AG09319 (cell line): ENCODE measurements around the gene KNDC1.

Source experiments
- DNase-seq: peaks from one replicate; pipeline ENCODE4 v3.0.0-alpha.2; 2010; ENCODE audit warnings: low read depth; ENCODE audit errors: extremely low read depth
- CTCF ChIP-seq: IDR thresholded peaks from 2 replicates; pipeline ENCODE4 v1.5.1; 2011; ENCODE audit warnings: low read depth, mild to moderate bottlenecking, inconsistent platforms, low read length, moderate library complexity

The KNDC1 gene

GRCh38 chr10:133185421-133185820, 25.4 kb downstream of the KNDC1 start:
- no peak for DNase-seq
- no peak for TF ChIP-seq CTCF

DNA sequence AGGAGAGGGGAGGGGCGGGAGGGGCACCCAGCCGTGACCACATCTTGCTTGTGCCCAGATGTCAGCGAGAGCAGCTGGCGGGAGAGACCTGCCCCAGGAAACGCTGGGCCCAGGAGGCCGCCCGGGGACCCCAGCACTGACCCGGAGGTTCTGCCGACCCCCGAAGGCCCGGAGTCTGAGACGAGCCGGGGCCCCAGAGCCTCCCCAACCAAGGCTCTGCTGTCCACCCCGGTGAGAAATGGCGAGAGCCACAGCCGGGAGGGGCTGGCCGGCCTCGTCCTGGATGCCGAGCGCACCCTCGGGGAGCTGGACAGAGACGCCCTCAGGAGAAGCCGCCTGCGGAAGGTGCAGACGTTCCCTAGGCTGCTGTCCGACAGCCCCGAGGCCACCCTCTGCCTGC, 25.9 kb downstream of the KNDC1 start:
- TF ChIP-seq CTCF, result no peak
- no peak for DNase-seq

DNA sequence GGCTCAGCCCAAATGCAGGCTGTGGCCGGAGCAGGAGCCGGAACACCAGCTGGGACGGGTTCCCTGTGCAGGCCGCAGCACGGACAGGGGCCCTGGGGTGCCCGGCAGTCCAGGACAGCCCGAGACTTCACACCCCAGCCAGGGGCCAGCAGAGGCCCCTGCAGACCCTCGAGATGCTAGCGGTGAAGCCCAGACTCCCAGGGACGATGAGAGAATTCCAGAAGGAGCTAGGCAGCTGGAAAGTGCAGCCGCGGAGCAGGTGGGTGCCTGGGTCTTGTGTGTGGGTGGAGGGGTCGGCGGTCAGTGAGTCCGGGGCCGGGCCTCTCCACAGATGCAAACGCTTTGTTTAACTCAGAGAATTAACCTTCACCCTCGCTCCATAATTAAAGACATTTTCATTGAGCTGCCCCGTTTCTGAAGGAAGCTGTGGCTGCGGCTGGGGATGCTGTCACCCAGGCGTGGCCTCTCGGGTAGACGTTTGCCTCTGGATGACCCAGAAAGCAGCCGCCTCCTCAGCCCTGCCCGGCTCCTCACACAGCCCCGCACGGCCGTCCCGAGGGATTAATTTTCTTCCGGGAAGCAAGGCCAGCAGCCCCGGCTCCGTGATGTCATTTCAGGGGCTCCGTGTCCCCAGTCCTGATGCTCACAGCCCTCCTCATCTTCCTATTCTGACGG, 26.5 kb downstream of the KNDC1 start:
- DNase-seq, result no peak
- TF ChIP-seq CTCF, result no peak

- no peak for DNase-seq
- no peak for TF ChIP-seq CTCF
Observed at GRCh38 chr10:133187091-133187905, 27.3 kb downstream of the KNDC1 start.

DNA sequence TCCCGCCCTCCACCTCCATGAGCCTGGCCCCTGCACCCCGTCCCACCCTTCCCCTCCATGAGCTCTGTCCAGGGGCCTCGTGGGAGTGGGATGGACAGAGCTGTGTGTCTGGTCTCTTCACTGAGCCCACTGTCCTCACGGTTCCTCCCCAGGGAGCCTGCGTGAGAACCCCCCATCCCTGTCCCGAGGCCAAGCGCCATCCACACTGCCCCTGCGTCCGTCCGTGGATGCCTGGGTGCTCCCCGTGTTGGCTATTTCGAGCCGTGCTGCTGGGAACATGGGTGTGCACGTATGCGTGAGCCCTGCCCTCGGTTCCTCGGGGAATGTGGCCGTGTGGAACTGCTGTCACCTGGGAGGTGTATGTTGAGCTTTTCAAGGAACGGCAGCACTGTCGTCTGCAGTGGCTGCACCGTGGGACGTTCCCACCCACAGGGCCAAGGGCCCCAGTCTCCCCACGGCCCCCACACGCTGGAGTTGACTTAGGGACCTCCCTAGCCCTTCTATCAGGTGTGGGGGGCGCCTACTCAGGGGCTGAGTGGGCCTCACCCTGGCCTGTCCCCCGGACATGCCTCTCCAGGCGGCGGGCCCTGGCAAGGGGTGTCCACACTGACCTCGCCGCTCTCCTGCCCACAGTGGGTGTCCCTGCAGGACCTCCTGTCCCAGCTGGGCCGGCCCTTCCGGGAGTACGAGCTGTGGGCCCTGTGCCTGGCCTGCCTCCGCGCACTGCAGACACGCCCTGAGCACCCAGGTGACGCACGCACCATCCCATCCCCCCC, 28.1 kb downstream of the KNDC1 start:
- no peak for DNase-seq
- no peak for TF ChIP-seq CTCF

DNA sequence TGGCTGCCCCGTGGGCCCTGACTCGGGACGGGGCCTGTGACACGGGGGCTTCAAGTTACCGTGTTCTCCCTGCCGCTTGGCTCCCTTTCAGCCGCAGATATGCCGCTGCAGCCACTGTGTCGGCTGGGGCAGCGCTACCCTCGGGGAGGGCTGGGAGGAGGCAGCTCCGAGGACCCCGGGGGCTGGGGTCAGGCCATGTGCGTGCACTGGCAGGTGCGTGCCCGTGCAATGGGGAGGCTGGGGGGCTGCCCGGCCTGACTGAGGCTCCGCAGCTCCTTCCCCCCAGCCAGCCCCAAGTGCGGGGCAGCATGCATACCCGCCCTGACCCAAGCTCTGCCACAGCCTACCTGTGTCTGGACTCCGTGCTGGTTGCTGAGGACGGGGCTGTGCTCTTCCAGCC, 29.2 kb downstream of the KNDC1 start:
- no peak for DNase-seq
- no peak for TF ChIP-seq CTCF

GRCh38 chr10:133189726-133190125, 29.7 kb downstream of the KNDC1 start:
- TF ChIP-seq CTCF, result no peak
- no peak for DNase-seq
